Fibroblast of the aortic adventitia (primary cell): Measurements from ENCODE around the gene NXN. TPM values are rescaled to one million over a fixed set of nuclear protein-coding genes. Genes with fewer than 3 reads are reported as not detected.

Source experiments
- DNase-seq: peaks from one replicate; pipeline ENCODE4 v3.0.0-alpha.2; 2010; ENCODE audit warnings: low read depth
- H3K4me3 ChIP-seq: 2 replicates; pipeline ENCODE4 v1.5.1; 2011; ENCODE audit warnings: low read depth, mild to moderate bottlenecking, control low read depth, low read length, moderate library complexity
- total RNA-seq: library from RNA; depleted of rRNA; stranded (reverse); fragments of >200 nt; gene quantifications from 2 replicates; pipeline ENCODE4 v1.2.3, GENCODE V29; 2012; ENCODE audit warnings: low replicate concordance
- TF ChIP-seq, protein P1 (sequence below): IDR thresholded peaks from 2 replicates; pipeline ENCODE4 v1.5.1; 2011; ENCODE audit warnings: mild to moderate bottlenecking, low read length, control low read depth, inconsistent platforms; ENCODE audit not compliant: insufficient read depth

The NXN gene
- total RNA-seq, 1 donor, result 18.1 TPM

GRCh38 chr17:992933-993332 lies 13.4 kb upstream of the NXN start:
- TF ChIP-seq, protein P1, sequence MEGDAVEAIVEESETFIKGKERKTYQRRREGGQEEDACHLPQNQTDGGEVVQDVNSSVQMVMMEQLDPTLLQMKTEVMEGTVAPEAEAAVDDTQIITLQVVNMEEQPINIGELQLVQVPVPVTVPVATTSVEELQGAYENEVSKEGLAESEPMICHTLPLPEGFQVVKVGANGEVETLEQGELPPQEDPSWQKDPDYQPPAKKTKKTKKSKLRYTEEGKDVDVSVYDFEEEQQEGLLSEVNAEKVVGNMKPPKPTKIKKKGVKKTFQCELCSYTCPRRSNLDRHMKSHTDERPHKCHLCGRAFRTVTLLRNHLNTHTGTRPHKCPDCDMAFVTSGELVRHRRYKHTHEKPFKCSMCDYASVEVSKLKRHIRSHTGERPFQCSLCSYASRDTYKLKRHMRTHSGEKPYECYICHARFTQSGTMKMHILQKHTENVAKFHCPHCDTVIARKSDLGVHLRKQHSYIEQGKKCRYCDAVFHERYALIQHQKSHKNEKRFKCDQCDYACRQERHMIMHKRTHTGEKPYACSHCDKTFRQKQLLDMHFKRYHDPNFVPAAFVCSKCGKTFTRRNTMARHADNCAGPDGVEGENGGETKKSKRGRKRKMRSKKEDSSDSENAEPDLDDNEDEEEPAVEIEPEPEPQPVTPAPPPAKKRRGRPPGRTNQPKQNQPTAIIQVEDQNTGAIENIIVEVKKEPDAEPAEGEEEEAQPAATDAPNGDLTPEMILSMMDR, result no peak
- H3K4me3 ChIP-seq, result no peak overlapping the region
- no peak for DNase-seq

GRCh38 chr17:988561-988960 lies 9.0 kb upstream of the NXN start:
- no peak overlapping the region for H3K4me3 ChIP-seq
- TF ChIP-seq, protein P1, result no peak
- no peak for DNase-seq

- TF ChIP-seq, protein P1, result no peak
- no peak overlapping the region for H3K4me3 ChIP-seq
- DNase-seq, result no peak
Observed at GRCh38 chr17:987931-988330, 8.4 kb upstream of the NXN start.

- TF ChIP-seq, protein P1, result no peak
- no peak overlapping the region for H3K4me3 ChIP-seq
- no peak for DNase-seq
Observed at GRCh38 chr17:986322-986929, 6.8 kb upstream of the NXN start.

DNA sequence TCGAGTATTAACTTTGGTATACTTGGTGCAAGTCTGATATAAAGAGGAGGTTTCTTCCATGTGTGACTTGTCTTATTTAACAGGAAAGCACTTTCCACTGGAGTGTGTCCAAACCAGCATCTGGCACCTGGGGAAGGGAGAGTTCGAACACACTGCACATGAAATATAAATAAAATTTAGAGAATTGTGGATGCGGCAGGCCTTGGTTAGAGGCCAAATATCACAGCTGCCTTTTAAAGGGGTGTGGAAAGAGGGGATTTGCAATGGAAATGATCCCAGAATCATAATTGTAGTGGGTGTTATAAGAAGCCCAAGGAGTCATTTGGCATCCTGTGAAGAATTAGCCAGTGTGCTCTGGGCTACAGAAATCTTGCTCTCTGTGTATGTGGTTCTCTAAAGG lies 4.3 kb upstream of the NXN start:
- TF ChIP-seq, protein P1, result no peak
- DNase-seq, result no peak
- no peak overlapping the region for H3K4me3 ChIP-seq

GRCh38 chr17:981292-981658 lies 1.7 kb upstream of the NXN start:
- H3K4me3 ChIP-seq, result no peak overlapping the region
- DNase-seq, result no peak
- TF ChIP-seq, protein P1, result no peak

GRCh38 chr17:980406-981291 lies 1.1 kb upstream of the NXN start:
- DNase-seq, result peak; percentile 88
- peak overlapping the region; percentile 62 for H3K4me3 ChIP-seq

More at GRCh38 chr17:980406-981291, 1.1 kb upstream of the NXN start:
- TF ChIP-seq, protein P1, result peak; percentile 68
